KG1 (cell line): ENCODE results near the gene NR2C2.
"Not testable (repeated sequence)": the region's sequence is repeated elsewhere in the genome, so short reads cannot be mapped to it uniquely, and the experiment has no call there.

Experiments used
- DNase-seq: peaks from one replicate; lab custom pipeline; 2025; lab: John Stamatoyannopoulos, UW

NR2C2 gene

DNA sequence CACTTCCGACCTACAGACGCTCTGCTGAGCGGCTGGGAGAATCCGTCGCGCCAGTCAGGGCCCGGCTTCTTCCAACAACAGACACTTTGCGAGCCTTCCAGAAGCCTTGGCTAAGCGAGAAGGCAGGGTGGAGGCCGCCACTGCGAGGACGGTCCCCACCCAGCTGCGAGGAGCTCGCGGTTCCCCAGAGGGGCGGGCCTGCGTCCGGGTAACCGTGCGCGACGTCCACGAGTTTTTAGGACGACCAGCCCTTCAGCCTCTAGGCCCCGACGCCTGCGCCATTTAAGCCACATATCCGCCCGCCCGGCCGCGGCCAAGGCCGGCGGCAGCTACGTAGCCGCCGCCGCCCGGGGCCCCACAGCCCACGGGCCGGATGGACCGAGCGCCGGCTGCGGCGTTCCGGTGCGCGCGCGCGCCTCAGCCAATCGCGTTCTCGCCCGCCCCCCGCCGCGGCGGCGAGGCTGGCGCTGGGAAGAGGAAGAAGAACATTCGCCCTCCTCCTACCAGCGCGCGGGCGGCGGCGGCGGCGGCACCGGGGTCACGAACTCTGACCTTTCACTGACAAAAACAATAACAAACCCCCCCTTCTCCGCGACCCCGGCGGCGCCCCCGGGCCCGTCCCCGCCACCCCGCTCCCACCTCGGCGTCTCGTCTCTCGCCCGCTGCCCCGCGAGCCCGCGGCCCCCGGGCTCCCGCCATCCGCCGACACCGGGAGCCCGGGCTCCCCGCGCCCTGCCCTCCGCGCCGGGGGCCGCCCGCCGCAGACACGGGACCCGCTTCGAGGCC lies at the start of gene NR2C2:
NR2C2 (plus strand) TSS at position 484 of the 786 bp plus-strand sequence. CDS start 56,332 bp downstream, outside the sequence.
- peak; percentile 69 for DNase-seq

DNA sequence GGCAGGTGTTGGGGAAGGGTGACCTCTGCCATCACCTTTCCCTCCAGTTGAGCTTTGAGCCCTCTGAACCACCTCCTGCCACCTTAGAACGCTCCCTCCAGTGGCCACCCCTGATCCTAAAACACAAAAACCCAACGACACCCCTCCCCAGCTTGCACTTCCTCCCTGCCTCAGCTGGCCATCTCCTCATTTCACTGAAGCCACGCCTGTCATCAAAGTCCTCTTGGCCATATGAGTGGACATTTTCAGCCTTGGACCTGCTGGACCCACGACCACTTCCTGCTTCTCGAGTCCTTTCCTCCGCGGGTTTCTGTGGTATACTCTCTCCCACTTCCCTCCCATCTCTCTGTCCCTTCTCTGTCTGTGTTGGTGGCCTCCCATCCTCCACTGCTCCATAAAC lies 48.5 kb upstream of the NR2C2 start:
- DNase-seq, result no peak

- DNase-seq, result no peak
Measured at GRCh38 chr3:14899993-14900618, 47.3 kb upstream of the NR2C2 start.

GRCh38 chr3:14900881-14901873 lies 46.2 kb upstream of the NR2C2 start:
- no peak for DNase-seq

- DNase-seq, result no peak
Measured at GRCh38 chr3:14902719-14903118, 44.7 kb upstream of the NR2C2 start.

GRCh38 chr3:14903501-14903900 lies 43.9 kb upstream of the NR2C2 start:
- DNase-seq, result not testable (repeated sequence)

- no peak for DNase-seq
Measured at GRCh38 chr3:14905055-14905657, 42.2 kb upstream of the NR2C2 start.

DNA sequence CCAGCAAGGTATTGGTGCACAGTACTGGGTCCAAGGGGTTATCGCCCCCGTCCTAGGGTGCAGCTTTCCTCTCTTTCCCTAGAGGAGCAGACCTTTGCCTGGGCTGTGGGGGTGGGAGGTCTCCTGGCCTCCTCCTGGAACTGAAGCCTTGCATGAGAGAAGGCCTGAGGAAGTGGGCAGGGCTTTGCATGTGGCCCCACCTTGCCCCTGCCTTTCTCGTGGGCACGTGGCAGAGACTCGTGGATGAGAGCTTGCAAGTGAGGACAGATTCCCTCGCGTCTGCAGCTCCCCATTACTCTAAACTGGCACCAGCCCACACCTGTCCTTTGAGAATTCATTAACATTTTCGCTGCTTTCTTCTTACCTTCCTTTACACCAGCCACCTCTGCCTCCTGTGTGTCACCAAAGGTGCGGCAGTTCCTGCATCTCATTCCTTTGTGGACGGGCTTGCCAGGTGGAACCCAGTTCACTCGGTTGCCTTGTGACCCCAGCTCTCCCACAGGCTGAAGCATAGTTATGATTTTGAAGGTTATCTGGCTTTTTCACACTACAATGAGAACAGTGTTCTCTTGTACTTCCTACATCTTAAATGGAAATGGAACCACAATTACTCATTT lies 40.9 kb upstream of the NR2C2 start:
- no peak for DNase-seq

DNA sequence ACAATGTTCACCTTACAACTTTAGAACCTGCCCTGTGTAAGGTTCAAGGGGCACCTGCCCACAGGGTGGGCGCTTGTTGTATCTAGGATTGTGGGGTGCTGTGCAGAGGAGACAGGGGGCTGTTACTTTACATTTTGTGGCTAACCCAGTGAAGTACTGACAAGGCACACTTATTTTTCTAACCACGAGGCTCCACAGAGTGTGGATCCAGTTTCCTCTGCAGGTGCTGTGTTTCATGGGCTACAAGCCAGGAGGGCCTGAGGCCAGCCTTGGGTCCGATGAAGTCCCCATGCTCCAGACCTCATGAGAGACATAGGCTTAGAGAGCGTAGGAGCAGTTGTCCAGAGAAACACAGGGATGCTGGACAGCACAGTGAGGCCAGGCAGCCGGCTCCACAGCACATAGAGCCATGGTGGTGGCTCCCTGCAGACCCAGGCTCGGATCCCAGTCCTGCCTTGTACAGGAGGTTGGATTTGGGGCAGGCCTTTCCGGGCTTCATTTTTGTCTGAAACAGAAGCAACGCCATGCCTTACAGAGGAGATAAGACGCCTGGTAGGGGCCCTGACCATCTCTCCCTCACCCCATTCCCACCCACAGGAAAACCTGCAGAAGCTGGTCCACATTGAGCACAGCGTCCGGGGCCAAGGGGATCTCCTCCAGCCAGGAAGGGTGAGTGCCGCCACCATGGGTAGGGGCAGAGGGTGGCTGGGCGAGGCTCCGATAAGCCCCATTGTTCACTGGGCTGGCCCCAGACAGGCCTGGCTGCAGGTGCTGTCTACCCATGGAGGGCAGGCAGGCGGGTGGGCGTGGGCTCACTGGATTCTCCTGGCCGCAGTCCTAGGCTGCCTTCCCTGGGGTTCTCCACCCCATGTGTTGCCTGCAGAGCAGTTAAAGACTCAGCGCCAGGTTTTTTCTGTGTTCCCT lies 40.1 kb upstream of the NR2C2 start:
- DNase-seq, result no peak

GRCh38 chr3:14909250-14909649 lies 38.1 kb upstream of the NR2C2 start:
- DNase-seq, result no peak

DNA sequence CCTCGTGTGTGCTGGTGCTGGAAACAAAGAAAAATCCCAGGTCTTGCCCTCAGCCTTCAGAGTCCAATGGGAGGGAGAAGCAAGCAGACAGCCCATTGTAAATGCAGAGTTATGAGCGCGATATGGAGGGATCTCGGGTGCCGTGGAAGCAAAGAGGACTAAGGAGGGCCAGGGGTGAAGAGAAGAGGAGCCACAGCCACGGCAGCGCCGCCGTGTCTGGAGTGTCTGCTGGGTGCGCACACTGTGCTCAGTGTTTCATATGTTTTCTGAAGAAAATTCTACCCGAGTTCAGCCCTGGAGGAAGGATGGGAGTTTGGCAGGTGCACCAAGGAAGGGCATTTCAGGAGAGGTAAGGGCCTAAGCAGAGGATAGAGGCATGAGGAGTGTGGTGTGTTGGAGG lies 35.7 kb upstream of the NR2C2 start:
- DNase-seq, result no peak

- DNase-seq, result no peak
Measured at GRCh38 chr3:14913071-14913925, 34.1 kb upstream of the NR2C2 start.

- DNase-seq, result no peak
Measured at GRCh38 chr3:14913926-14914778, 33.2 kb upstream of the NR2C2 start.

DNA sequence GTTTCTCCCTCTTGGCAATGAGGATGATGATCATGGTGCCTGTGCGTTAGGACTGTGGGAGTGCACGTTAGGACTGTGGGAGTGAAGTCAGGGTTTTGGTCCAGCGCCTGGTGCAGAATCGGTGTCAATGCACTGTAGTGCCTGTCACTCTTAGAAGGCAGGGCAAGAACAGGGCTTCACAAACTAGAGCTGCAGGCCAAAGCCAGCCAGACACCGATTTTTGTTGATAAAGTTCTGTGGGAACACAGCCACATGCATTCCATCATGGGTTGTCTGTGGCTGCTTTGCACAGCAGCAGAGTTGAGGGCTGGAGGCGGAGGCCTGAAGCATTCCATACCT lies 32.6 kb upstream of the NR2C2 start:
- no peak for DNase-seq

DNA sequence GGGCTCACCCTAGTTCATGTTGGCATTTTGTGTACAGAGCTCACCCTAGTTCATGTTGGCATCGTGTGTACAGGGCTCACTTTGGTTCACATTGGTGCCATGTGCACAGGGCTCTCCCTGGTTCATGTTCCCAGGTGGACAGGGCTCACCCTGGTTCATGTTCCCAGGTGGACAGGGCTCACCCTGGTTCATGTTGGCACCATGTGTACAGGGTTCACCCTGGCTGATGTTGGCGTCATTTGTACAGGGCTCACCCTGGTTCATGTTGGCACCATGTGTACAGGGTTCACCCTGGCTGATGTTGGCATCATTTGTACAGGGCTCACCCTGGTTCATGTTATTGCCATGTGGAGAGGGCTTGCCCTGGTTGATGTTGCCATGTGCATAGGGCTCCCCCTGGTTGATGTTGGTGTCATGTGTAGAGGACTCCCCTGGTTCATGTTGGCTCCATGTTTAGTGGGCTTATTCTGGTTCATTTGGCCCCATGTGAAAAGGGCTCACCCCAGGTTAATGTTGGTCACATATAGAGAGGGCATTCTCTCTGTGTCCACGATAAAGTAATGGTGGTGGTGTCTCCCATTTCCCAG lies 31.7 kb upstream of the NR2C2 start:
- no peak for DNase-seq

DNA sequence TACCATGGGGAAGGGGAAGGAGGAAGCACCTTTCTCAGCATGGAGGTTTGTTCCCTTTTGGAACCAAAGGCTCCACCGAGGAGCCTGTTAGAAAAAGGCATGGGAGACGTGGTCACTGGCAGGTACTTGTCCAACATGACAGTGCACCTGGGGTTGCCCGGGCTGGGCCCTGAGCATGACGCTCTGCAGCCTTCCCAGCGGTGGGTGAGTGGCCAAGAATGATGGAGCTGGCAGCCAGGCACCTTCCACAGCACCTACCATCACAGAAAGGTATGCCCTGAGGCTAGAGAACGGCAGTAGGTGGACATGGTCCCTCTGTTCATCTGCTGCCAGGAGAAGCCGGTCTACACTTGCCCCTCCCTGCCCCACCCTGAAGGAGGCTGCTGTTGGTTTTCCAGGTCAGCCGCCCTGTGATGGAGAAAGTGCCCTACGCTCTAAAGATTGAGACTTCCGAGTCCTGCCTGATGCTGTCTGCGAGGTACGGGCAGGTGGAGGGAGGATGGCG lies 29.0 kb upstream of the NR2C2 start:
- DNase-seq, result no peak

GRCh38 chr3:14920536-14920935 lies 26.8 kb upstream of the NR2C2 start:
- DNase-seq, result no peak

- peak; percentile 77 for DNase-seq
Measured at GRCh38 chr3:14921034-14921616, 26.3 kb upstream of the NR2C2 start.
